Ammon's horn (tissue), 1 donor: ENCODE results near the gene BNIP5.
A peak's percentile ranks its signal among the peaks of the same experiment; 100 is the strongest.

ENCODE experiments used
- DNase-seq: peaks from one replicate; pipeline ENCODE4 v3.0.0-alpha.2; 2016; ENCODE audit warnings: low spot score

Gene BNIP5

DNA sequence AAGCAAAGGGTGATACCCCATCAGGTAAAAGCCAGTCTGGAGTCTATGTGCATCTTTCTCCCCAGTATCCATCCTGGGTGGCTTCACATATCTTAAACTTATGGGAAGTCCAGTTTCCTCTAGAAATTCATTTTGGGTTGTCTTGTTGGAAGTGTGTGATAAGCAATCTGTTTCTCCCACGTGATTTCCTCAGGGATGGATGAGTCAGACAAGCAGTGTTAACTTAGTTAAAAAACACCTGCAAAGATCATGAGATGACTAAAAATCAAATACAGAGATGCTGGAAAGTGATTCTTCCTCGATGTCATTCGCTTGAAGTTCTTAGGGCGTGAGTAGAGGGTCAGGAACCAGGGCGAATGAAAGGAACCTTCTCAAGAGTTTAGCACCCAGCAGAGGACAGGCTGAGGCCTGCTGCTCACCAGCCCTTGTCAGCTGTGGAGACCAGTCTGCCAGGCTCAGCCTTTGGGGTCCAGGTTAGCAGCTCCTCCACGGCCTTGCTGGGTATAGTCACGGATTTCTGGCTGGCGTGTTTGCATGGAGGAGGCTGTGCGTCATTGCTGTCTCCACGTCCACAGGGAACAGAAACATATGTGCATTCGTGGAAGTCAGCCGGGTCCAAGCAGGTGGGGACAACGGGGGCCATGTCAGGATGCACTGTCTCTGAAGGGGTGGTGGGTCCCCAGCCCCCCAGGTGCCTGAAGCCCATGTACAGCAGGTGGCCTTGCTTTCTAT is 69.6 kb downstream of the BNIP5 start:
- DNase-seq, result peak; percentile 17
